Breast epithelium (tissue), 4 donors: ENCODE data around the gene CAPN9. TPM values are rescaled to one million over a fixed set of nuclear protein-coding genes. Genes with fewer than 3 reads are reported as not detected.

Source experiments
- DNase-seq, 2 donors: peaks; one replicate each; pipeline ENCODE4 v3.0.0-alpha.2; 2019; ENCODE audit warnings: low spot score in 2 of 2
- H3K27ac ChIP-seq, 2 donors: fragments of 200-600 bp; sonication (generic) in 1 of 2; one replicate each; pipeline ENCODE4 v1.5.1; 2016 to 2019; ENCODE audit warnings: mild to moderate bottlenecking in 1 of 2
- H3K27me3 ChIP-seq, 2 donors: fragments of 200-600 bp; sonication (generic) in 1 of 2; one replicate each; pipeline versions ENCODE4 v1.5.1 to v1.6.0; 2017 to 2019; ENCODE audit warnings: control low read depth in 1 of 2, mild to moderate bottlenecking in 1 of 2
- H3K36me3 ChIP-seq: fragments of 200-600 bp; one replicate; pipeline ENCODE4 v1.5.1; 2019
- H3K4me1 ChIP-seq, 2 donors: fragments of 200-600 bp; sonication (generic); one replicate each; pipeline ENCODE4 v1.5.1; 2016 to 2019; ENCODE audit warnings: control low read depth in 1 of 2
- H3K4me3 ChIP-seq, 3 donors: fragments of 200-600 bp; sonication (generic); 1 replicate in 2 of 3; 2 replicates in 1 of 3; pipeline ENCODE4 v1.5.1; 2016 to 2019; ENCODE audit warnings: mild to moderate bottlenecking in 3 of 3, moderate library complexity in 2 of 3
- H3K9me3 ChIP-seq, 2 donors: fragments of 200-600 bp; sonication (generic) in 1 of 2; one replicate each; pipeline ENCODE4 v1.5.1; 2016 to 2019; ENCODE audit warnings: control low read depth in 1 of 2
- CTCF ChIP-seq, 3 donors: fragments of 450-650 bp; IDR thresholded peaks; one replicate each; pipeline ENCODE4 v1.5.1; 2016 to 2017; ENCODE audit warnings: antibody characterized with exemption in 3 of 3, mild to moderate bottlenecking in 3 of 3, moderate library complexity in 3 of 3
- POLR2A ChIP-seq: fragments of 450-650 bp; IDR thresholded peaks from one replicate; pipeline ENCODE4 v1.6.1; 2016; ENCODE audit warnings: antibody characterized with exemption, mild to moderate bottlenecking, moderate library complexity
- POLR2AphosphoS5 ChIP-seq, 3 donors: sonication (generic); formaldehyde crosslinking; IDR thresholded peaks; one replicate each; pipeline ENCODE4 v1.6.1; 2017; ENCODE audit warnings: antibody characterized with exemption in 3 of 3
- intact Hi-C: fragments of 100-400 bp; cut with DNase I; formaldehyde crosslinking; loops from one replicate; pipeline ENCODE4 v1.15.1; 2023; ENCODE audit warnings: low total_unique reads
- total RNA-seq, 3 donors: library from RNA; depleted of rRNA; stranded (reverse); fragments of >200 nt; gene quantifications; one replicate each; pipeline ENCODE4 v1.1.0, GENCODE V29; 2016

CAPN9 gene
- total RNA-seq, 3 donors from 2014 or later = 2.3 TPM; not detected in 2

DNA sequence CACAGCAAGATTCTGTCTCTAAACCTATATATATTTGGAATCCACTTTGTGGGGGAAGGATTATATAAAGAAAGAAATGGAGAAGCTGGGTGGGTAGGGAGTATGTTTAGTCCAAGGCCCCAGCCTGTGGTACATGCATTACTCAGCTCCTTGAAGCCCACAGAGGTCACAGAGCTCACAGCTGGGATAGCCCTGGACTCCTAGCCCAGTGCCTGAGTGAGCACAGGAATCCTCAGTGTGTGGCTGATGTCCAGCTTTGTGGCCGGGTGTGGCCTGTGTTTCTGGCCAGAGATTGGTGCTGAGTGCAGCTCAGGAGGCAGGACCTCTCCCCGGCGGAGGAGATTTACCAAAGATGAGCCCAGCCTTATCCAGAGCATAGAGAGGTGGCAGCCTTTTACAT lies 7.6 kb downstream of the CAPN9 start:
- TF ChIP-seq POLR2AphosphoS5 (IDR thresholded peaks at IDR 0.05) = no peak
- TF ChIP-seq POLR2A = no peak
- TF ChIP-seq CTCF (IDR thresholded peaks at IDR 0.05) = no peak
- no peak overlapping the region for H3K27ac ChIP-seq
- no peaks in the 10 kb centered on the region for H3K27me3 ChIP-seq
- no peaks in the 10 kb centered on the region for H3K4me1 ChIP-seq
- H3K9me3 ChIP-seq = no peaks in the 10 kb centered on the region
- intact Hi-C loops = no loop called here
- no peak for DNase-seq
- H3K36me3 ChIP-seq = no peaks in the 10 kb centered on the region
- no peak overlapping the region for H3K4me3 ChIP-seq

- intact Hi-C loops = no loop called here
- TF ChIP-seq CTCF (IDR thresholded peaks at IDR 0.05) (no peak), POLR2A (no peak), POLR2AphosphoS5 (IDR thresholded peaks at IDR 0.05) (no peak)
- no peak overlapping the region for H3K27ac ChIP-seq
- H3K4me3 ChIP-seq = no peak overlapping the region
- no peaks in the 10 kb centered on the region for H3K36me3 ChIP-seq
- no peaks in the 10 kb centered on the region for H3K27me3 ChIP-seq
- H3K9me3 ChIP-seq = no peaks in the 10 kb centered on the region
- H3K4me1 ChIP-seq = no peaks in the 10 kb centered on the region
- no peak for DNase-seq
Measured at GRCh38 chr1:230757856-230758708, 10.9 kb downstream of the CAPN9 start.

- intact Hi-C loops = no loop called here
- Histone ChIP-seq H3K4me1 (no peaks in the 10 kb centered on the region), H3K4me3 (no peak overlapping the region), H3K9me3 (no peaks in the 10 kb centered on the region), H3K27me3 (no peaks in the 10 kb centered on the region), H3K27ac (no peak overlapping the region), H3K36me3 (no peaks in the 10 kb centered on the region)
- no peak for TF ChIP-seq POLR2A
- no peak for TF ChIP-seq CTCF (IDR thresholded peaks at IDR 0.05)
- TF ChIP-seq POLR2AphosphoS5 (IDR thresholded peaks at IDR 0.05) = no peak
- no peak for DNase-seq
Measured at GRCh38 chr1:230758709-230759368, 11.7 kb downstream of the CAPN9 start.

GRCh38 chr1:230759369-230760065 lies 12.3 kb downstream of the CAPN9 start:
- Histone ChIP-seq H3K27me3 (no peaks in the 10 kb centered on the region), H3K4me3 (no peak overlapping the region), H3K9me3 (no peaks in the 10 kb centered on the region), H3K27ac (no peak overlapping the region), H3K4me1 (no peaks in the 10 kb centered on the region), H3K36me3 (no peaks in the 10 kb centered on the region)
- TF ChIP-seq POLR2AphosphoS5 (IDR thresholded peaks at IDR 0.05) = no peak
- TF ChIP-seq POLR2A = no peak
- TF ChIP-seq CTCF (IDR thresholded peaks at IDR 0.05) = no peak
- intact Hi-C loops = no loop called here
- DNase-seq = no peak
